Osteocyte (in vitro differentiated cells): ENCODE results near the gene EIF4B. TPM values are rescaled to one million over a fixed set of nuclear protein-coding genes. Genes with fewer than 3 reads are reported as not detected.

ENCODE experiments used
- DNase-seq: peaks from one replicate; pipeline ENCODE4 v3.0.0; 2021; ENCODE audit warnings: mixed read lengths; ENCODE audit not compliant: unreplicated experiment; ENCODE audit errors: extremely low spot score
- H3K27ac Mint-ChIP-seq: one replicate; pipeline ENCODE4 v1.8.0; 2021; ENCODE audit warnings: mild to moderate bottlenecking, mixed read lengths; ENCODE audit not compliant: unreplicated experiment
- H3K27me3 Mint-ChIP-seq: one replicate; pipeline ENCODE4 v1.8.0; 2021; ENCODE audit warnings: mixed read lengths; ENCODE audit not compliant: unreplicated experiment
- H3K36me3 Mint-ChIP-seq: one replicate; pipeline ENCODE4 v1.8.0; 2021; ENCODE audit warnings: mixed read lengths; ENCODE audit not compliant: unreplicated experiment
- H3K4me1 Mint-ChIP-seq: one replicate; pipeline ENCODE4 v1.8.0; 2021; ENCODE audit warnings: mixed read lengths; ENCODE audit not compliant: unreplicated experiment
- H3K4me3 Mint-ChIP-seq: one replicate; pipeline ENCODE4 v1.8.0; 2021; ENCODE audit warnings: mild to moderate bottlenecking, moderate library complexity, mixed read lengths; ENCODE audit not compliant: unreplicated experiment
- H3K9me3 Mint-ChIP-seq: one replicate; pipeline ENCODE4 v1.8.0; 2021; ENCODE audit warnings: mixed read lengths; ENCODE audit not compliant: unreplicated experiment
- total RNA-seq: library from RNA; stranded (reverse); gene quantifications from 2 replicates; pipeline ENCODE4 v1.2.1, GENCODE V29; 2021
- TF ChIP-seq, protein P1 (sequence below): fragments of 200-600 bp; sonication (generic); IDR thresholded peaks from 2 replicates; pipeline ENCODE4 v1.5.0; 2021; ENCODE audit warnings: antibody characterized with exemption, mild to moderate bottlenecking, moderate library complexity

Gene EIF4B
- total RNA-seq, 1 donor from 2014 or later: 516 TPM

DNA sequence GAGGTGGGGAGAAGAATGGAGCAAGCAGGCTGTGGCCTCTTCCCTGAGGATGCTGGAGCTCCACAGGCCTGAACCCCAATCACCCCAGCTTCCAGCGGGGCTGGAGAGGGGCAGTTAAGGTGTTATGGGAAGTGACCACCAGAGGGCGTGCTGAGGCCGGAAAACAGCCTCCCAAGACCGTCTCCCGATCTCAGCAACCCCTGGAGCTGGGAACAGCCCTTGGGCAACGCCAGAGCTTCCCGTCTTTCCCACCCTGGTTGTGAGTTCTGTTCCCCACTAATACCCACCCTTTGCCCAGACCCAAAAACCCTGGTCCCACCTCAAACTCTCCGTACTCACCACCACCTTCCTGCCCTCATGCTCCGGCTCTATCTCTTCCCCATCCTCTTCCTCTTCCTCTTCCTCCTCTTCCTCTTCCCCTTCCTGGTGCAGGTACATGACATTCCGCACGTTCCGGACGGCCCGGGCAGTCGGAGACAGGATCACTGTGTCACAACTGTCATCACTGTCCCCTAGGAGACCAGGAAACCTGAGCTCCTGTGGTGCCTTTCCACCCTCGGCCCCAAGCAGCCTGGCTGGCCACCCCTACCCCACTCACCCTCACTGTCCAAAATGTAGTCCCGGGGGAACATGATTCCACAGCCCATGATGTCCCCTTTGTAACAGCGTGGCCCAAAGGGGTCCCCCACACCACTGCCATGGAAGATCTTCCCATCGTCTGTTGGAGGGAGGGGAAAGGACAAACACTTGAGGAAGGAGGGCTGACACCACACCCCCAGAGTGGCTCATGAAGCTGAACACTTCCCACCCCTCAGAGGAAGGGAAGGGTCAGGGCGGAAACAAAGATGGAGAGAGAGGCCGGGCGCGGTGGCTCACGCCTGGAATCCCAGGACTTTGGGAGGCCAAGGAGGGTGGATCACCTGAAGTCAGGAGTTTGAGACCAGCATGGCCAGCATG is 60.0 kb downstream of the EIF4B start:
- Mint-ChIP-seq H3K36me3 (peaks cover 26% of the 10 kb centered on the region), H3K27me3 (no peaks in the 10 kb centered on the region), H3K9me3 (no peaks in the 10 kb centered on the region), H3K4me3 (peak overlapping the region; percentile 32), H3K27ac (peak overlapping the region; percentile 84), H3K4me1 (peaks cover 94% of the 10 kb centered on the region)
- TF ChIP-seq, protein P1, sequence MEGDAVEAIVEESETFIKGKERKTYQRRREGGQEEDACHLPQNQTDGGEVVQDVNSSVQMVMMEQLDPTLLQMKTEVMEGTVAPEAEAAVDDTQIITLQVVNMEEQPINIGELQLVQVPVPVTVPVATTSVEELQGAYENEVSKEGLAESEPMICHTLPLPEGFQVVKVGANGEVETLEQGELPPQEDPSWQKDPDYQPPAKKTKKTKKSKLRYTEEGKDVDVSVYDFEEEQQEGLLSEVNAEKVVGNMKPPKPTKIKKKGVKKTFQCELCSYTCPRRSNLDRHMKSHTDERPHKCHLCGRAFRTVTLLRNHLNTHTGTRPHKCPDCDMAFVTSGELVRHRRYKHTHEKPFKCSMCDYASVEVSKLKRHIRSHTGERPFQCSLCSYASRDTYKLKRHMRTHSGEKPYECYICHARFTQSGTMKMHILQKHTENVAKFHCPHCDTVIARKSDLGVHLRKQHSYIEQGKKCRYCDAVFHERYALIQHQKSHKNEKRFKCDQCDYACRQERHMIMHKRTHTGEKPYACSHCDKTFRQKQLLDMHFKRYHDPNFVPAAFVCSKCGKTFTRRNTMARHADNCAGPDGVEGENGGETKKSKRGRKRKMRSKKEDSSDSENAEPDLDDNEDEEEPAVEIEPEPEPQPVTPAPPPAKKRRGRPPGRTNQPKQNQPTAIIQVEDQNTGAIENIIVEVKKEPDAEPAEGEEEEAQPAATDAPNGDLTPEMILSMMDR: peak; percentile 92
- DNase-seq: peak; percentile 92

DNA sequence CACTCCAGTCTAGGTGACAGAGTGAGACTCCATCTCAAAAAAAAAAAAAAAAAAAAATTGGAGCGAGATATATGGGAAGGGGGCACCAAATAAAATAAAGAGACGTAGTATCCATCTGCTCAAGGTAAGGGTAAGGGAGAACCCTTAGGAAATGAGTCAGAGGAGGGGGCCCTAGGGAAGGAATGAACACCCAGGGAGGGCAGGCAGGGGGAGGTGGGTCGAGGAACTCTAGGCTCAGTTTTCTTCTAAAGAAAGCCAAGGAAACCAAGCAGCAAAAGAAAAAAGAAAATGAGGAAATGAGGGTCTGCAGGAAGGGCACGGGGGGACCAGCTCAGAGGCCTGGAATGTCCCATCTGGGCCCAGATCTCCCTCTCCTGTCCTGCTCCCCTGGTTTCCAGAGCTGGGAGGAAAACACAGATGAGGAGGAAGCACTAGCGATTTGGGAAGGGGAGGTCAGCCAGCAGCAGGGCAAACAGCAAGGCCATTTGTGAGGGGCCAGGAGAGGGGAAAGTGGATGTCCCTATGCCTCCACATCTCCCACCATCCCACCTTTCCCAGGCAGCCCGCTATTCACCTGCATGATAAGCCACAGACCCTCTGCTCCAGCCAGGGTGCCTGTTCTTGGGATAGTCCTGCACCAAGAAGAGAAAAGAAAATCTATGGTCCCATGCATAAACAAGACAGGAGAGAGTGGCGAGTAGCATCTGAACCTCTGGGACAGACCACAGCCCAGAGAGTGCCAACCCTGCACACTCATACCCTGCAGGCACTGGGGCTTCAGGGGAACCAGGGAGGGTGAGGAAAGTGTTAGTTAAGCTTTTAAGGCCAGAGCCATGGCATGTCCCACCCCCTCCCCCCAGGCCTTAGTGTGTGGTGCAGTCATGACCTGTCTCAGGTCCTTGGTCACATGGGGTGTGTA is 61.1 kb downstream of the EIF4B start:
- no peaks in the 10 kb centered on the region for H3K27me3 Mint-ChIP-seq
- no peak for DNase-seq
- H3K9me3 Mint-ChIP-seq: no peaks in the 10 kb centered on the region
- H3K4me1 Mint-ChIP-seq: peaks cover 95% of the 10 kb centered on the region
- peaks cover 28% of the 10 kb centered on the region for H3K36me3 Mint-ChIP-seq
- peak overlapping the region; percentile 10 for H3K27ac Mint-ChIP-seq
- no peak overlapping the region for H3K4me3 Mint-ChIP-seq
- TF ChIP-seq, protein P1: no peak

DNA sequence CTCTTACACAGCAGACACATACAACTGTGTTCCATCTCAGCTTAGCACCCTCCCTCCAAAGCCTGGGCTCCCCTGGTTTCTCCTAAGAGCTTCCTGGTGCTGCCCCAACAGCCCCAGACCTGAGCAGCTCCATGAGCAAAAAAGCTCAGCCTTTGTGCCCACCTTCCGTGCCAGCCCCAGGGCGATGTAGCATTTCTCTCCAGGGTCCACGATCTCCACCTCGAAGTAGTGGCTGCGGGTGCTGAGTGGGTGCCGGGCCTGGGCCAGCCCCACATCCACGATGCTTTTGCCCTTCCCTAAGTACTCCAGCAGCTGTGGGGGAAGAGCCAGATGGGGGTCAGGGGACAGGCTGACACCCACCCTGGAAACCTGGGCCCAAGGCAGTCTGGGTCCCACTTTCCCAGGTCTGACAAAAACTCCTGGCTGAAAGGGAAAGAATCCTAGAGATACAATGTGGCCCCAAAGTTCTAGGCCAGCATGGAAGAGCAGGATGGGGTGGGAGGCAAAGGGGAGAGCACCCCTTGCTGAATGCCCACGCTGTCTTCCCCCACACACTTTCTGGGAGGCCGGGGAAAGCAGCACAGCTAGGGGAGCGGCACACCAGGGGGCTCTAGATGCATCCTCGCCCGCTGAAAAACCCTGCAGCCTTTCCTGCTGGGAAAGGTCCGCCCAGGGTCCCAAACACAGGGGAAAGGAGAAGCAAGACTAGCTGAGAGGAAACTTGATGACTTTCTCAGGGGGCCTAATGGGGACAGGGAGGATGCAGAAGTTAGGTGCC is 61.9 kb downstream of the EIF4B start:
- H3K9me3 Mint-ChIP-seq: no peaks in the 10 kb centered on the region
- no peak for DNase-seq
- H3K36me3 Mint-ChIP-seq: peaks cover 30% of the 10 kb centered on the region
- H3K4me1 Mint-ChIP-seq: peaks cover 94% of the 10 kb centered on the region
- no peak overlapping the region for H3K4me3 Mint-ChIP-seq
- H3K27ac Mint-ChIP-seq: peak overlapping the region; percentile 42
- TF ChIP-seq, protein P1: no peak
- H3K27me3 Mint-ChIP-seq: no peaks in the 10 kb centered on the region

DNA sequence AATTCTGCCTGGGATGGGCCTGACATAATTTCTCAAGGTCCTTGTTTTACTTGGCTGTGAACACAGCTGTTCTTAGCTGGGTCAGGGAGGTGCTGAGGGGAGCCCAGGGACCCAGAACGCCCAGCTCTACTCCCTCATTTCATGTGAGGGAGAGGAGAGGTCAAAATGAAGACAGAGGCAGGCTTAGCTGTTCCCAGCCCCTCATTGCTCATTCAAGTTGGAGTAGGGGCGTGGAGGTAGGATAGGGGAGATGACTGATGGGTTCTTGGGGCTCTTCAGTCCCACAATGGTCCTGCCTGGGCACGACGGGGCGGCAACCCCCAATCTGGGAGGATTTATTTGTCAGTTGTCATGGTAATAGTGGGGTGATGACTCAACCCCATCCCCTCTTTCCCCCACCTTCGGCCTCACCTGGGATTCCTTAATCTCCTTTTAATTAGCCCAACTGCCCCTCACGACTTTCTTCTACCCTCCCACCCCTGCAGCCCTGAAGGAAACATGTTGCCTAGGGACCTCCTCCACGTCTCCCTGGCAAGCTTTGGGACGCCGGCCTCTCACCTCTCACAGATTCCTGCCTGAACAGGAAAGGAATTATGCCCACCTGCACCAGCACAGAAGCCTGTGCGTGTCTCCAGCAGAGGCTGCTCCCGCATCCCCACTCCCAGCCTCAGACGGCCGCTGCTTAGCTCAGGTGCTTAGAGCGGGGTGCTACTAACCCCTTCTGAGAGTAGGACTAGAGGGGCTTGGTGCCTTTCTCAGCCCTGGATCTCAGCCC is 62.7 kb downstream of the EIF4B start:
- Mint-ChIP-seq H3K27ac (peak overlapping the region; percentile 42), H3K27me3 (no peaks in the 10 kb centered on the region), H3K4me1 (peaks cover 86% of the 10 kb centered on the region), H3K36me3 (peaks cover 25% of the 10 kb centered on the region), H3K9me3 (no peaks in the 10 kb centered on the region), H3K4me3 (no peak overlapping the region)
- TF ChIP-seq, protein P1: no peak
- no peak for DNase-seq
